Measurements from ENCODE around the gene SUMF2.

DNA sequence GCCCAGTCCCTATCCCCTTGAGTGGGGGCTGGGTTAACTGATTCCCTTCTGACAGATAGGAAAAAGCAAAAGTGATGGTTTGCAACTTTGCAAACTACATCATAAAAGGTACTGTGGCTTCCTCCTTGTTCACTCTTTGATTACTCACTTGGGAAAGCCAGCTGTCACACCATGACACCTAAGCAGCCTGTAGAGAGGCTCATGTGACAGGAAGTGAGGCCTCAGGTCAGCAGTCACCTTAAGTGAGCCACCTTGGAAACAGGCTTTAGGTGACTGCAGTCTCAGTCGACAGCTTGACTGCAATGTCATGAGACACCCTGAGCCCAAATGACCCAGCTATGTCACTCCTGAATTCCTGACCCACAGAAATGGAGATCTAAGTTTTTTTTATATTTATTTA lies 46.5 kb downstream of the SUMF2 start:
- TF ChIP-seq, protein P1, sequence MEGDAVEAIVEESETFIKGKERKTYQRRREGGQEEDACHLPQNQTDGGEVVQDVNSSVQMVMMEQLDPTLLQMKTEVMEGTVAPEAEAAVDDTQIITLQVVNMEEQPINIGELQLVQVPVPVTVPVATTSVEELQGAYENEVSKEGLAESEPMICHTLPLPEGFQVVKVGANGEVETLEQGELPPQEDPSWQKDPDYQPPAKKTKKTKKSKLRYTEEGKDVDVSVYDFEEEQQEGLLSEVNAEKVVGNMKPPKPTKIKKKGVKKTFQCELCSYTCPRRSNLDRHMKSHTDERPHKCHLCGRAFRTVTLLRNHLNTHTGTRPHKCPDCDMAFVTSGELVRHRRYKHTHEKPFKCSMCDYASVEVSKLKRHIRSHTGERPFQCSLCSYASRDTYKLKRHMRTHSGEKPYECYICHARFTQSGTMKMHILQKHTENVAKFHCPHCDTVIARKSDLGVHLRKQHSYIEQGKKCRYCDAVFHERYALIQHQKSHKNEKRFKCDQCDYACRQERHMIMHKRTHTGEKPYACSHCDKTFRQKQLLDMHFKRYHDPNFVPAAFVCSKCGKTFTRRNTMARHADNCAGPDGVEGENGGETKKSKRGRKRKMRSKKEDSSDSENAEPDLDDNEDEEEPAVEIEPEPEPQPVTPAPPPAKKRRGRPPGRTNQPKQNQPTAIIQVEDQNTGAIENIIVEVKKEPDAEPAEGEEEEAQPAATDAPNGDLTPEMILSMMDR (IDR thresholded peaks at IDR 0.05), result no peak
- no peak for TF ChIP-seq POLR2AphosphoS5 (IDR thresholded peaks at IDR 0.05)

All from suprapubic skin (tissue), 3 donors.